NCI-H2171 treated with DMSO at 0.1 percent for 48 hours (cell line): ENCODE data around the gene MAEA.
"Not testable (repeated sequence)": the region's sequence is repeated elsewhere in the genome, so short reads cannot be mapped to it uniquely, and the experiment has no call there.

Experiments used
- DNase-seq: peaks from one replicate; lab custom pipeline; 2025; lab: John Stamatoyannopoulos, UW

The MAEA gene

GRCh38 chr4:1367230-1367935 lies 77.7 kb downstream of the MAEA start:
- DNase-seq: no peak

GRCh38 chr4:1367936-1368289 lies 78.2 kb downstream of the MAEA start:
- no peak for DNase-seq

GRCh38 chr4:1368421-1369090 lies 78.9 kb downstream of the MAEA start:
- DNase-seq: no peak

GRCh38 chr4:1369091-1369450 lies 79.4 kb downstream of the MAEA start:
- DNase-seq: no peak

DNA sequence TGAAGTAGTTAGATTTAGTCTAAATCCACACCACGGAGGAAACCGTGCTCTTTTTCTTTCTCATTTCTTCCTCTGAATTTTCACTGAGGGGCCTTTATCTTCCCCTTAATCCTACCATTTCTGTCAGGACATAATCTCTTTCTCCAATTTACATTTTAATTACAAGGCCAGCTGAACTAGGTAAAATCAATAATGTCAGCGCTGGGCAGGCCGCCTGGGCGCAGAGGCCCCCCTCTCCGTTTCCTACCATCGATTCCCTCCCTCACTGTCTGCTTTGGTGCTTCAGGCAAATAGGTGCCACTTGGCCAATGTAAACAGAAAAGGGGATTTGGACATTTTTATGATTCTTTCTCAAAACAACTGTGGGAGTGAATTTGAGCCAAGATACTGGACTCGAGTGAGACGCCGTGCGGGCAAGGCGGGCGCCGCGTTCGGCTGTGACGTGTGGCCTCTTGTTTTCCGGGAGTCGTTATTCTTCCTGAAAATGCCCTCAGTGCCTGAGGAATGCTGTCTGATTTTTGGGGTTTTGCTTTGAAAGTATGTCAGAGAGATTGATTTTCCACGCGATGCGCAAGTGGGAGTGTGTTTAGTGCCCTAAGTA lies 79.9 kb downstream of the MAEA start:
- DNase-seq: no peak

GRCh38 chr4:1370321-1371124 lies 80.8 kb downstream of the MAEA start:
- DNase-seq: no peak

GRCh38 chr4:1371176-1372165 lies 81.8 kb downstream of the MAEA start:
- no peak for DNase-seq

DNA sequence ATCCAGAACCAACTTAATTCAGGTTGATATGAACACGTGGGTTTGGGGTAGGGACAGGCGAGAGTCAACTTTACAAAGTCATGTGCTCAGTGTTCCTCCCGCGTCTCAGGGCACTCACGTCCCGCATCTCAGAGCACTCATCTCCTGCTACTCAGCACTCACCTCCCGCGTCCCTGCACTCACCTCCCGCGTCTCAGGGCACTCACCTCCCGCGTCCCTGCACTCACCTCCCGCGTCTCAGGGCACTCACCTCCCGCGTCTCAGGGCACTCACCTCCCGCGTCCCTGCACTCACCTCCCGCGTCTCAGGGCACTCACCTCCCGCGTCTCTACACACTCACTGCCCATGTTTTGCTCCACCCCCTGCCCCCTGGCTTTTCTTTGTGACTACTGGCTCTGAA lies 82.9 kb downstream of the MAEA start:
- not testable (repeated sequence) for DNase-seq

GRCh38 chr4:1373892-1374705 lies 84.4 kb downstream of the MAEA start:
- DNase-seq: no peak

DNA sequence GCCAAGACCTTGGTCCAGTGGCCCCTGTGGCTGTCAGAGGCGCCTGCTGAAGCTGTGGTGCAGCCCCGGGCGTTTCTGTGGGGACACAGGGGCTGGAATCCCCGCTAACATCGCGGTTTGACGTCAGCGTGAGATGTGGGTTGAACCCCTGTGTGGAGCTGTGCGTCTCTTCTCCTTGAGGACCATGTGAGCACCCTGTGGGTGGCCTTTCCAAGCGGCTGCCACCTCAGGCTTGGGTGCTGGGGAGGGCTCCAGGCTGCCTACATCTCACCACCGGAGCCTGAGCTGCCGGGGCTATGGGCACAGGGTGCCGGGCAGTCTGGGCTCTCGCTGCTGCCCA lies 85.0 kb downstream of the MAEA start:
- no peak for DNase-seq

DNA sequence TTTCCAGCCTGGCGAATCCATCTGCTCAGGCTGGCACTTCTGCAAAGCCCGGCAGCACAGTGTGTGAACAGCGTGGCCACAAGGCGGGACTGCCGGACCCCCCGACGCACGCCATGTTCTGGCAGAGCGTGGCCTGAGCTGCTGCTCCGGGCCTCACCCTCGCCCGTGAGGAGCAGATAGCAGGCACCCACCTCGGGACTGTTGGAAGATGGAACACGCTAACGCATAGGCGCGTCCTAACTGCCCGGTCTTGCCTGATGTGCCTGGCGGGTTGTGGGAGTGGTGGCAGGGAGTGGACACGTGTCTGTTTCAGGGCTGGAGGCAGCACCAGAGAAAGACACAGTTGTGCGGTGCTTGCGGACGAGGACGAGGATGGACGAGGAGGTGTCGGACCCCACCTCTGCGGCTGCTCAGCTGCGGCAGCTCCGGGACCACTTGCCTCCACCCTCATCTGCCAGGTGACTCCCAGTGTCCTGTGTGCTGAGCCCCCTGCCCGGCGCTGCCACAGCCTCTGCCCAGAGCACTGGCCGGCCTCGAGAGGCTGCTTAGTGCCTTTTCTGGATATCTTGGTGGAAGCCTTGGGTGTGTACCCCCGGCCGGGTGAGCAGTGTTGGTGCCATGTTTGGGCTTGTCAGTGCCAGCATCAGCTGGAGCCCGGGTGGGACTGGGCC lies 85.5 kb downstream of the MAEA start:
- no peak for DNase-seq

DNA sequence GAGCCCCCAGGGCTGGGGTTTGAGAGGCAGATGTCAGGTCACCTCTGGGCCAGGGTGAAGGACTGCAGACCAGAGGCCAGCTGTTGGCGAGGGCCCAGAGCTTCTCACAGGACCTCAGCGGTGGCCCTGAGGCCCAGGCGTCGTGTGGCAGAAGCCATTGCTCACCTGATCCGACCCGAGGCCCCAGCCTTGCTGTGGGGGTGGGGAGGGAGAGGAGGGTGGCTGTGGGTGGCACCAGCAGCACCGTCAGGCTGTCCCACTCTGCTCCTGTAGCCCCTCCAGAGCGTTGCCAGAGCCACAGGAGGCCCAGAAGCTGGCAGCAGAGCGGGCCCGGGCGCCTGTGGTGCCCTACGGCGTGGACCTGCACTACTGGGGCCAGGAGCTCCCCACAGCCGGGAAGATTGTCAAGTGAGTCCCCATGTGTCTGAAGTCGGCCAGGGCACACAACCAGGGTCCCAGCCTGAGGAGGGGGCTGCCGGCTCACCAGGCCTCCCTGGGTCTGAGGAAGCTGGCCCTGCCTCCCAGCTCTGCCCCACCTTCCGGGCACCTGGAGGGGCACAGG lies 86.2 kb downstream of the MAEA start:
- DNase-seq: no peak

GRCh38 chr4:1376391-1376840 lies 86.7 kb downstream of the MAEA start:
- DNase-seq: no peak

- DNase-seq: no peak
These were observed 87.3 kb downstream of the MAEA start for GRCh38 chr4:1376841-1377605.

DNA sequence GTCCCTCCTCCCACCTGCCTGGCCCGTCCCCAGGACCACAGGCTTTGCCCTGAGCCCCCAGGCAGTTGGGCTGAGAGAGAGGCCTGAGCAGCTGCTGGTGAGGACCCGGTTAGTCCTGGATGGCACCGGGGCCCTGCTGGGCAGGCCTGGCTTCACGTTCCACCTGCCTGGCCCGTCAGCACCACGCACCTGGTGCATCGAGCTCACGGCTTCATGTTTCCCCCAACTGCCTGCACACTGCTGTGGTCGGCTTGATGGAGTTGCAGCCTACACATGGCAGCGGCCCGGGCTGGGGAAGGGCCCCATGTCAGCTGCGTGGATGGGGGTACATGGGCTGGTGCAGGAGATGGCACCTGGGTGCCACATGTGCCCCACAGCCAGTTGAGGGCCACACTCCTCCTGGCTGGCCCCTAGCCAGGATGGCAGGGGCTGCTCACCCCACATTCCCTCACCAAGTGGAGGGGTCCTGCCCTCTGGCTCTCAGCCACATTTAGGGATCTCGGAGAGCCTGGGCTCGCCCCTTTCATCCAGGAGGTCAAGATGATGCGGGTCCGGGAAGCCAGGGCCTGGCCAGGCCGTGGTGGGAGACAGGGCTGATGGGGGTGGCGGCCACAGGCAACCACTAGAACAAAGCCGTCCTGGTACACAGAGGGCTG lies 88.0 kb downstream of the MAEA start:
- DNase-seq: no peak

GRCh38 chr4:1378559-1379231 lies 89.0 kb downstream of the MAEA start:
- DNase-seq: no peak

GRCh38 chr4:1379351-1379781 lies 89.7 kb downstream of the MAEA start:
- DNase-seq: no peak

- no peak for DNase-seq
These were observed 90.2 kb downstream of the MAEA start for GRCh38 chr4:1379801-1380331.
